GM12892 (cell line): Measurements from ENCODE around the gene MED8.

Experiments
- DNase-seq: peaks from one replicate; pipeline ENCODE4 v3.0.0; 2011; ENCODE audit not compliant: insufficient read length
- FAIRE-seq: peaks from 2 replicates; lab custom pipeline; 2011; peaks lifted over from hg19 to GRCh38; lab: Jason Lieb, UNC
- POLR2A ChIP-seq: IDR thresholded peaks from 2 replicates; pipeline ENCODE4 v1.6.1; 2011; ENCODE audit warnings: low read depth, low read length, control low read depth
- POLR2AphosphoS5 ChIP-seq: IDR thresholded peaks from 2 replicates; pipeline ENCODE4 v1.6.1; 2011; ENCODE audit warnings: low read depth, low read length, control low read depth
- TAF1 ChIP-seq: IDR thresholded peaks from 2 replicates; pipeline ENCODE4 v1.6.1; 2011; ENCODE audit warnings: low read depth, mild to moderate bottlenecking, control low read depth, low read length, borderline replicate concordance

Gene MED8

GRCh38 chr1:43351421-43352350, 37.9 kb downstream of the MED8 start:
- TF ChIP-seq POLR2AphosphoS5 (no peak), TAF1 (no peak), POLR2A (no peak)
- no peak for FAIRE-seq
- no peak for DNase-seq

GRCh38 chr1:43350976-43351375, 38.6 kb downstream of the MED8 start:
- TF ChIP-seq POLR2A (no peak), TAF1 (no peak), POLR2AphosphoS5 (no peak)
- DNase-seq, result no peak
- no peak for FAIRE-seq

- TF ChIP-seq POLR2A (no peak), POLR2AphosphoS5 (no peak), TAF1 (no peak)
- FAIRE-seq (no peak), DNase-seq (no peak)
These were observed 39.9 kb downstream of the MED8 start for GRCh38 chr1:43349594-43350306.

GRCh38 chr1:43348809-43349593, 40.6 kb downstream of the MED8 start:
- DNase-seq, result no peak
- FAIRE-seq, result no peak
- TF ChIP-seq POLR2A (no peak), POLR2AphosphoS5 (no peak), TAF1 (no peak)

GRCh38 chr1:43348343-43348808, 41.2 kb downstream of the MED8 start:
- DNase-seq (no peak), FAIRE-seq (no peak)
- no peak for TF ChIP-seq POLR2AphosphoS5

- TF ChIP-seq TAF1 (no peak), POLR2A (no peak), POLR2AphosphoS5 (no peak)
- DNase-seq, result no peak
- FAIRE-seq, result no peak
These were observed 43.0 kb downstream of the MED8 start for GRCh38 chr1:43346636-43347035.

- TF ChIP-seq POLR2A, result no peak
- no peak for TF ChIP-seq POLR2AphosphoS5
- TF ChIP-seq TAF1, result no peak
- DNase-seq (no peak), FAIRE-seq (no peak)
These were observed 44.5 kb downstream of the MED8 start for GRCh38 chr1:43345120-43345519.

- TF ChIP-seq POLR2AphosphoS5 (no peak), TAF1 (no peak), POLR2A (no peak)
- DNase-seq (no peak), FAIRE-seq (no peak)
These were observed 45.2 kb downstream of the MED8 start for GRCh38 chr1:43344267-43344850.

GRCh38 chr1:43340559-43340958, 49.0 kb downstream of the MED8 start:
- FAIRE-seq (no peak), DNase-seq (no peak)
- TF ChIP-seq POLR2A (no peak), POLR2AphosphoS5 (no peak), TAF1 (no peak)

GRCh38 chr1:43339584-43340232, 49.9 kb downstream of the MED8 start:
- DNase-seq, result no peak
- TF ChIP-seq TAF1 (no peak), POLR2A (no peak), POLR2AphosphoS5 (no peak)
- no peak for FAIRE-seq
